NCI-H146 treated with DMSO at 0.1 percent for 48 hours (cell line): Measurements from ENCODE around the gene HECW1.

ENCODE experiments used
- DNase-seq: peaks from one replicate; lab custom pipeline; 2025; ENCODE audit not compliant: unreplicated experiment; lab: John Stamatoyannopoulos, UW

The HECW1 gene

GRCh38 chr7:43248961-43249822 lies 136.7 kb downstream of the HECW1 start:
- DNase-seq, result no peak

DNA sequence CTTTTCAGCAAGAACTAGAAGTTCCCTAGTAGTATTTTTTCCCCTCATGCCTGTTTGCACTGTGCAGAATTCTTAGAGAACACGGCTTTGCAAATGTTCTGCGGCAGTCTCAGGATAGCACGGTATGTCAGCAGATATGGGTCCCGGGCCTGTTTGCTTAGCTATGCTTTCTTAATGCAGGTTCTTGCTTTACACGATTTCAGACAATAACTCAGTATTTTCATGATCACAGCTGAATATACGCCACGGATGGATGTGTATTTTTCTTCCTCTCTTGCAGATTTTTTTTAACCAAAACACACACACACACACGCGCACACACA lies 137.3 kb downstream of the HECW1 start:
- no peak for DNase-seq

DNA sequence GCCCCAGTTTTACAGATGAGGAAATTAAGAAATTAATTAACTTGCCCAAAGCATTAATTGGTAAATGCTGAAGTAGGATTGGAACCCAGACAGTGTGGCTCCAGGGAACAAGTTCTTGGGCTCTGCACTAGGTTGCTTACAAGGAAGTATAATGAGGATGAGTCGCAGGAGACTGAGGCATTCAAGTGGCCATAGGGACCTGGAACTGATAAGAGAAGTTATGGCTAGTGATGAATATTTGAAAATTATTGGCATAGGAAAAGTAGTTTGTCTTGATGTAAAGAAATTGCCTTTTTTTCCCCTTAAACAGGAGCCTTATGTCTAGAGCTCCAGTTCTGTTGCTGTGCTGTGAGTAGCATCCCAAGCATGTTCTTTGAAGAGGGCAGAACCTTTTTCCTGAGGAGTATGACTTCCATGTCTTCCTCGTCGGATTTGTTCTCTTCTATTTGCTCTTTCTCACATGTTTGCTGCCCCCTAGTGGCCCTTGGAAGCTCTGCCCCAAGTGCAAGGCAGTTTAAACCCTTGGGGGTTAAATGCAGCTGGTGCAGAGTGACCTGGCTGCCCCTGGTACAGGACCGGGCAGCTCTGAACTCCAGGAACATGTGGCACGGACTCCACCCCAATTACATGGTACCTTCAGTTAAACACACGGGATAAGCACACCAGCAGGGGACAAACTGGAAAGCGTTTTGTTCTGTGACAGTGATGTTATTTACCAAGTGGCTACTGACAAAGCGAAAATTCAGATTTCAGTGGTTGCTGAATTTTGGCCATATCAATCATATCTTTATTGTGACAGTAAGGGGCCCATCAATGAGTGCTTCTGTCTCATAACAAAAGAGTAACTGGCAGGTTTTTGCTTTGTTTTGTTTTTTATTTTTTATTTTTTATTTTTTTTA lies 148.8 kb downstream of the HECW1 start:
- DNase-seq, result peak; percentile 47

GRCh38 chr7:43265139-43265538 lies 152.7 kb downstream of the HECW1 start:
- no peak for DNase-seq

GRCh38 chr7:43273939-43274719 lies 161.7 kb downstream of the HECW1 start:
- DNase-seq, result no peak

DNA sequence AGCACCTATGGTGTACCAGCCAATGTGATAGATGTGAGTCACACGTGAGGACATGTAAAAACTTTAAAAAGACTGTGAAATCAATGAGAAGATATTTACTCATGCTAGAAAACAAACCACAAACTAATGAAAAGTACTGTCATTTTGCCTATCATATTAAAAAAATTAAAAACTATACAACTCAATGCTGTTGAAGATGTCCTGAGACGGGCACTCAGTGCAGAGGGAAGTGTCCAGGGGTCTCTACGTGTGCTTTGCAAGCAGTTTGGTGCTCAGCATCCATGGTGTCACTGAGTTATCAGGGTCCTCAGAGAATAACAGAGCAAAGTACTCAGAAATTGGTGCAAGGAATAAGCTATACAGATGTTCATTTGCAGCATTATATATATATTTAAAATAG lies 162.3 kb downstream of the HECW1 start:
- DNase-seq, result no peak

DNA sequence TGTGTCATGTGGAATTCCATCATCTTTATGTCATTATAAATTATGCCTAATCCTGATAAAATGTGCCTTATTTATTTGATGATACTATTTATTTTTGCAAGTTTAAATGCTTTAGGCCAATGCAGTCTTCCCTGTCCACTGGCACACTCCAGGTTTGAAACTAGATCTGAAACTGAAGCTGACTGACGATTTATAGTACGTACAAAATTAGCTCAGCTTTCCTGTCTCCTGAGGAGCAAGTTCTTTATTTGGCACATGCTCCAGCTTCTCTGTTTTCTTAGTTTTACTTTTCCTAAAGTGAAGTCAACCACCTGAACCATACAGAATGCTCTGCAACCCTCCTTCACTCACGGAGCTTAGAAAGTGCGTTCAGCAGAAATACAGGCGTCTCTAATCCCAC lies 164.1 kb downstream of the HECW1 start:
- DNase-seq, result no peak

DNA sequence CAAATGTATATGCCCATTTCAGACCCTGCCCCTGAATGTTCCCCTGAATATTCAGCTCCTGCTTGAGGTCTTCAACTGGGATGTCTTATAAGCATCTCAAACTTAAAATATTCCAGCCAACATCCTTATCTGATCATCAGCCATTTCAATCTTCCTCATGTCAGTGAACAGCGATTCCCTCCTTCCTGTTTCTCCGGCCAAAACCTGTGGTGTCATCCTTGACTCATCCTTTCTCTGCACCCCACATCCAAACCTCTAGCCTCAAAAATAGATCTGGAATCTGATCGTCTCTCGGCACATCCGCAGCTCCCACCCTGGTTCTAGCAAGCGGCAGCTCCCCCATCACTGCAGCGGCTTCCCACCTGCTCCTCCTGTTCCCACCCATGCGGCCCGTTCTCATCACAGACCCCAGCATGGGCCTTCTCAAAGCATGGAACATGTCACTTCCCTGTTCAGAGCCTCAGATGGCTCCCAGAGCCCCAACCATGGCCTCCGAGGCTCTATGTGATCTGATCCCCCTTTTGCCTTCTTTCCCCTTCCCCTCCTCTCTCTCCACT lies 165.7 kb downstream of the HECW1 start:
- no peak for DNase-seq

DNA sequence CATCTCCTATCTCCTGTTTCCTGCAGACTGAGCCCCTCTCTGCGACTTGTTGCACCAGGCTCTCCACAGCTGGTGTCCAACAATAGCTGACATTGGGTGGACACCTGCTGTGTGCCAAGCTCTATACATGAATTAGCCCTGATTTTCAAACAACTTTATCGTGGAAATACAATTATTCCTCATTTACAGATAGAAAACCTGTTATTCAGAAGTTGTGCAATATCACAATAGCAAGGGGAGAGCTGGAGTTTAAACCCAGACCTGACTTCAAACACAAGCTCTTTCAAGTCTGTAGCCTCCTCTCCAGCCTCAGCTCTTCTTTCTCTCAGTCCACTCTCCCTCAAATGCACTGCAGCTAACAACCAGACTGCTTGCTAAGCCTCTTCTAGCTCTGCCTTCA lies 168.8 kb downstream of the HECW1 start:
- DNase-seq, result no peak

- DNase-seq, result no peak
These were observed 171.3 kb downstream of the HECW1 start for GRCh38 chr7:43283706-43284105.

GRCh38 chr7:43289826-43290225 lies 177.4 kb downstream of the HECW1 start:
- no peak for DNase-seq

DNA sequence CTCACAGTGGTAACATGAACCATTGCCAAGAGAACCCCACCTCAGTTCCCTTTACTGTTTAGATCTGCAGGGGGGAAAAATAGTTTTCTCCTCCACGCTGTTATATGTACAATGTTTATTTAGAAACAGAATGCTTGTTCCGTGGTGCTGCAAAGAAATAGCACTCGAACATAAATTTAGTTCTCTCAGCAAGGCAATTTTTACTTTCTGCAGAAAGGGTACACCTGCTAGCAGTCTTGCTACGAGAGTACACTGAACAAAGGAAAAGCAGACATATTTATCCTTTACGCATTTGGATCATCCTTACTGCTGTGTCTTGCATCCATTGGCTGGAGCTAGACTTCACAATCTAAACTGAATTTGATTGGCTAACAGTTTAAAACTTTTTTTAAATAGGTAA lies 178.5 kb downstream of the HECW1 start:
- no peak for DNase-seq

- no peak for DNase-seq
These were observed 179.3 kb downstream of the HECW1 start for GRCh38 chr7:43291789-43292188.

- no peak for DNase-seq
These were observed 179.9 kb downstream of the HECW1 start for GRCh38 chr7:43292384-43292783.

- no peak for DNase-seq
These were observed 181.7 kb downstream of the HECW1 start for GRCh38 chr7:43294080-43294630.

DNA sequence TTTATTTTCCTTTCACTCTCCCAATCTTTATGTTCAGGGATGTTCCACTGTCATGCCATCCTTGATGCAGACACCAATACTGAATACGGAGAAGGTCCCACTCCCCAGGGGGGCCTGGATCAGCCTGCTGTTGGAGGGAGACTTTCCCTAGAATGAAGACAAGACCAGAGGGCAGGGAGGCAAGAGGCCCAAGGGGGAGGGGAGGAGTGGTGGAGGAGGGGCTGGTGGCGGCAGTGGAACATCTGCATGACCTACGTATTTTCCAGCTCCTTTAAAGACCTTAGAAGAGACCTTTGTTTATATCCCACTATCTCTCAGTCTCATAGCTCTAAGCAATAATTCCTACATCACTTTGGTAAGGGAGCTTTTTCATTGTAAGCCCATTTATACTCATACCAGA lies 183.0 kb downstream of the HECW1 start:
- DNase-seq, result no peak

DNA sequence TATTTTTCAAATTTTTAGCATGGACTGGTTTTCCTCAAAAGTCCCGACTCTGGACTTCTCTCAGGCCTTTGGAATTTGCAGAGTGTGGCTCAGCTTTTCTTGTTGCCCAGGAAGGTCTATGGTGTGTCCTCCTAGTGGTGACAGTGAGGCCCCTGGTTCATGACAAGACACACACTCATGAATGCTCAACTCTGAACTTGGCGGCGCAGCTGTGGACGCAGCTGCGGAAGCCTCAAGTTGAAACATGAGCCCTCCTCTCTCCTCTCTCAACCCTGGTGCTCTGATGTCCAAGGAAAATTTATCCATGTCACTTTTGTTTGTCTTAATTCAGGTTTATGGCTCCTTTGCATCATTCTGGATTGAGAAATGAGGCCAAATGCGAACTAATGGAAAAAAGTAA lies 183.9 kb downstream of the HECW1 start:
- DNase-seq, result no peak

DNA sequence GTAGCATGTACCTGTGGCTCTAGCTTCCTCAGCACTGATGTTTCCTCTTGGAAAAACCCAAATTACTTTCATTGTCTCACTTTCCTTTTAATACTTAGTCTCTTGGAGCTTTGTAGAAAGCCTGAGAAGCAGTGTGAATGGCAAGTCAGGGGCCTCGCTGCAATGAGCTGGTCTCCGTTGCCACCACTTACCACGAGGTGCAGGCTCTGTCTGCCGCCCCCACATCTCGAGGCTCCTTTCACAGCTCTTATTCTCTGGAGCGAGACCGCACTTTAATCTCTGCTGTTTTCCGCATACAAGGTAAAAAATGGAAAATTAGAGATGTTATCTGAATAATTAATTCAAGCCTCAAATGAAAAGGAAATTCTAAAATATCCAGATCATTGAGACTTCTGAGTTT lies 186.2 kb downstream of the HECW1 start:
- no peak for DNase-seq

DNA sequence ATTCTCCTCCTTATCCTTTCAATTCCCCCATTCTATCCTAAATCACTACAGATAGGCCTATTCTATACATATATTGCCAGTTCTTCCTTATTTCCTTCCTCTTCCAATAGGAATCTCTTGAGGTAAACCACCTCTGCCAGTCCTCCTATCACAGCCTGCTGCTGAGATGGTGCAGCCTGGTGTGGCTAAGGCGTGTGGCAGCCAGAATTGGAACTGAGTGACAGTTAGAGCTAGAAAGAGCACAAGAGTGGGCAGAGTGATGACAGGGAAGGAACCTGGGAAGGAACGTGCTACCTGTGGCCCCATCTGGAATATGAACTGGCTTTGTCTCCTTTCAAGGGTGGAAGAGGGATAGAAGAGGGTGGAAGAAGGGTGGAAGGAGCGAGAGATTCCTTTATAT lies 187.7 kb downstream of the HECW1 start:
- no peak for DNase-seq

DNA sequence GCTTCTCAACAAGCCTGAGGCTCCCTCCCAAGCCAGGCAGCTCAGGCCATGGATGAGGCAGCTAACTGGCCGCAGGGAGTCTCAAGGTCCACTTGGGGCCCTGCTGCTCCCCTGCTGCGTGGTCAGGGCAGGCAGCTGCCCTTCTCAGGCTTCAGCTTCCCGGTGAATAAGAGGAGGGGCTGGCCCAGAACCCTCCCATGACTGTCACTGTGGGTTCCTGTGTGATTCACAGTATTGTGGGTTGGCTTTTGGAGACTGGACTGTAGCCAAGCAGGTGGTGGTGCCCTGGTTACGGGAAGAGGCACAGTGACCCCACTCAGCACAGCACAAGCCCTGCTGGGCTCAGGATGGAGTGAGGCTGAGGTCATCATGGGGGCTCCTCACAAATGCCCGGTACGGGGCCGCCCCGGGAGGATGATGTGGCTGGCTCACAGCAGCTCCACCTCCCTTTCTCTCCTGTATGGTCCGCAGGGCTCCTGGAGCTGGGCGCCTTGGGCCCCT lies 189.8 kb downstream of the HECW1 start:
- DNase-seq, result no peak
